WTC11 (cell line): Measurements from ENCODE around the gene RHEB.

ENCODE experiments used
- CREM ChIP-seq: sonication (generic); formaldehyde crosslinking; IDR thresholded peaks from 2 replicates; pipeline ENCODE4 v1.8.1; 2022; ENCODE audit warnings: mild to moderate bottlenecking, missing genetic modification reagents, moderate library complexity
- TF ChIP-seq, protein P1 (sequence below): fragments of 200-600 bp; IDR thresholded peaks from 2 replicates; pipeline ENCODE4 v1.8.0; 2022; ENCODE audit warnings: antibody characterized with exemption
- TF ChIP-seq, protein P2 (sequence below): sonication (generic); formaldehyde crosslinking; IDR thresholded peaks from 2 replicates; pipeline ENCODE4 v1.8.1; 2023; ENCODE audit warnings: mild to moderate bottlenecking, missing genetic modification reagents, moderate library complexity

DNA sequence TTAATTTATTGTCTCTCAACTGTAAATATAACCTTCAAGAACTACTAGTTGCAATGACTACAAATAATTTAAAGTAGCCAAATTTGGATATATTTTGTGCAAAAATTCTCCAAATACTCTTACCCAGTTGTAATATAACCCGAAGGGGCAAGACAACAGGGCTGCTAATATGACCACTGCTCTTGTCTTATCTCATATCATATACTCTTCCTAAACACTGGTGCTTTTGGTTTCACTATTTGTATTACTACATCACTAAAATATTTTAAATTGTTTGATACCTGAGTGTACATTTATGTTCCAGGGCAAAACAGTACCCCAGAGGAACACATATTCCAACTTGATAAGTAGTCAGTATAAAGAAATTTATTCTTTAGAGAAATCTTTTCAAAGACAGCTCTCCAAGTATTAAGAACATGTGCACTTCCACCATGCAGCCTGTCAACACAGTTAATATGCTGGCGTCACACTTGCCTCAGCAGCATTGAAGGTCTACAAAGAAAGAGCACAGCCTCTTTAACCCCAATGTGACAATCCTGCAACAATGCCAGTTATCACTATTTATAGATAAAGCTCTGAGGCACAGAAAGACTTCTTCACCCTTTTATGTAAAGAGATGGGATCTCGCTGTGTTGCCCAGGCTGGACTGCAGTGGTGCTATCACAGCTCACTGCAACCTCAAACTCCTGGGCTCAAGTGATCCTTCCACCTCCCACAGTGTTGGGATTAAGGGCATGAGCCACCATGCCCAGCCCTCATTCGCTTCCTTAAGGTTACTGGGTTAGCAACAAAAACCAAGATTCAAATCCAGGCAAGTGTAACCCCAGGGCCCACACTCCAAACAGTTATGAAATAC is 37.8 kb downstream of the RHEB start:
- TF ChIP-seq, protein P1, sequence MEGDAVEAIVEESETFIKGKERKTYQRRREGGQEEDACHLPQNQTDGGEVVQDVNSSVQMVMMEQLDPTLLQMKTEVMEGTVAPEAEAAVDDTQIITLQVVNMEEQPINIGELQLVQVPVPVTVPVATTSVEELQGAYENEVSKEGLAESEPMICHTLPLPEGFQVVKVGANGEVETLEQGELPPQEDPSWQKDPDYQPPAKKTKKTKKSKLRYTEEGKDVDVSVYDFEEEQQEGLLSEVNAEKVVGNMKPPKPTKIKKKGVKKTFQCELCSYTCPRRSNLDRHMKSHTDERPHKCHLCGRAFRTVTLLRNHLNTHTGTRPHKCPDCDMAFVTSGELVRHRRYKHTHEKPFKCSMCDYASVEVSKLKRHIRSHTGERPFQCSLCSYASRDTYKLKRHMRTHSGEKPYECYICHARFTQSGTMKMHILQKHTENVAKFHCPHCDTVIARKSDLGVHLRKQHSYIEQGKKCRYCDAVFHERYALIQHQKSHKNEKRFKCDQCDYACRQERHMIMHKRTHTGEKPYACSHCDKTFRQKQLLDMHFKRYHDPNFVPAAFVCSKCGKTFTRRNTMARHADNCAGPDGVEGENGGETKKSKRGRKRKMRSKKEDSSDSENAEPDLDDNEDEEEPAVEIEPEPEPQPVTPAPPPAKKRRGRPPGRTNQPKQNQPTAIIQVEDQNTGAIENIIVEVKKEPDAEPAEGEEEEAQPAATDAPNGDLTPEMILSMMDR = no peak
- TF ChIP-seq, protein P2, sequence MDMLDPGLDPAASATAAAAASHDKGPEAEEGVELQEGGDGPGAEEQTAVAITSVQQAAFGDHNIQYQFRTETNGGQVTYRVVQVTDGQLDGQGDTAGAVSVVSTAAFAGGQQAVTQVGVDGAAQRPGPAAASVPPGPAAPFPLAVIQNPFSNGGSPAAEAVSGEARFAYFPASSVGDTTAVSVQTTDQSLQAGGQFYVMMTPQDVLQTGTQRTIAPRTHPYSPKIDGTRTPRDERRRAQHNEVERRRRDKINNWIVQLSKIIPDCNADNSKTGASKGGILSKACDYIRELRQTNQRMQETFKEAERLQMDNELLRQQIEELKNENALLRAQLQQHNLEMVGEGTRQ (CRISPR knock-in tag) = no peak
- no peak for TF ChIP-seq CREM (CRISPR knock-in tag)
